DMS79 treated with DMSO at 0.1 percent for 48 hours (cell line): Measurements from ENCODE around the gene CHI3L2.
A peak's percentile ranks its signal among the peaks of the same experiment; 100 is the strongest.

Experiments
- DNase-seq: peaks from one replicate; lab custom pipeline; 2025; lab: John Stamatoyannopoulos, UW

CHI3L2 gene

GRCh38 chr1:111221633-111222291, 5.8 kb upstream of the CHI3L2 start:
- no peak for DNase-seq

- peak; percentile 55 for DNase-seq
These were observed 5.0 kb upstream of the CHI3L2 start for GRCh38 chr1:111222308-111223125.

- no peak for DNase-seq
These were observed 4.3 kb upstream of the CHI3L2 start for GRCh38 chr1:111223126-111223685.

- DNase-seq: no peak
These were observed 2.4 kb upstream of the CHI3L2 start for GRCh38 chr1:111225091-111225490.

- DNase-seq: peak; percentile 46
These were observed 1.7 kb upstream of the CHI3L2 start for GRCh38 chr1:111225717-111226400.

GRCh38 chr1:111227851-111228747, 586 bp downstream of the CHI3L2 start:
- DNase-seq: no peak

GRCh38 chr1:111228748-111229126, 1.2 kb downstream of the CHI3L2 start:
- no peak for DNase-seq

- DNase-seq: no peak
These were observed 4.6 kb downstream of the CHI3L2 start for GRCh38 chr1:111232134-111232533.

GRCh38 chr1:111234258-111234657, 6.7 kb downstream of the CHI3L2 start:
- DNase-seq: no peak

GRCh38 chr1:111234866-111235265, 7.4 kb downstream of the CHI3L2 start:
- DNase-seq: no peak

GRCh38 chr1:111236379-111236778, 8.9 kb downstream of the CHI3L2 start:
- DNase-seq: no peak

- DNase-seq: no peak
These were observed 9.3 kb downstream of the CHI3L2 start for GRCh38 chr1:111236806-111237205.

- no peak for DNase-seq
These were observed 10.7 kb downstream of the CHI3L2 start for GRCh38 chr1:111238056-111238795.

GRCh38 chr1:111241797-111242196, 14.3 kb downstream of the CHI3L2 start:
- DNase-seq: no peak

GRCh38 chr1:111242805-111243523, 15.5 kb downstream of the CHI3L2 start:
- no peak for DNase-seq

GRCh38 chr1:111247125-111247838, 19.8 kb downstream of the CHI3L2 start:
- no peak for DNase-seq

GRCh38 chr1:111249960-111250359, 22.4 kb downstream of the CHI3L2 start:
- DNase-seq: no peak

GRCh38 chr1:111251570-111251969, 24.1 kb downstream of the CHI3L2 start:
- no peak for DNase-seq

GRCh38 chr1:111252786-111253185, 25.3 kb downstream of the CHI3L2 start:
- DNase-seq: no peak

- DNase-seq: no peak
These were observed 26.4 kb downstream of the CHI3L2 start for GRCh38 chr1:111253876-111254275.
